WERI-Rb-1 (cell line): Measurements from ENCODE around the gene GRIP2.

Source experiments
- DNase-seq: peaks from one replicate; pipeline ENCODE4 v3.0.0-alpha.2; 2020
- H3K27ac ChIP-seq: fragments of 250-450 bp; sonication (Bioruptor Pico); 2 replicates; pipeline ENCODE4 v1.5.1; 2020; ENCODE audit warnings: mild to moderate bottlenecking, moderate library complexity
- H3K27me3 ChIP-seq: fragments of 250-450 bp; sonication (Bioruptor Pico); 2 replicates; pipeline ENCODE4 v1.5.1; 2021; ENCODE audit warnings: mild to moderate bottlenecking, low read depth, moderate library complexity; ENCODE audit not compliant: insufficient read depth, severe bottlenecking
- H3K36me3 ChIP-seq: fragments of 250-450 bp; sonication (Bioruptor Pico); 2 replicates; pipeline ENCODE4 v1.5.1; 2020; ENCODE audit warnings: mild to moderate bottlenecking, moderate library complexity
- H3K4me3 ChIP-seq: 2 replicates; pipeline ENCODE4 v1.5.1; 2011; ENCODE audit warnings: low read depth, mild to moderate bottlenecking, control low read depth, low read length
- H3K9me3 ChIP-seq: fragments of 250-450 bp; sonication (Bioruptor Pico); 2 replicates; pipeline ENCODE4 v1.5.1; 2021; ENCODE audit warnings: mild to moderate bottlenecking, moderate library complexity; ENCODE audit not compliant: severe bottlenecking
- TF ChIP-seq, protein P1 (sequence below): IDR thresholded peaks from 2 replicates; pipeline ENCODE4 v1.5.1; 2011; ENCODE audit warnings: low read depth, mild to moderate bottlenecking, control low read depth, inconsistent platforms, low read length

GRIP2 gene

GRCh38 chr3:14564741-14565140 is 24.6 kb upstream of the GRIP2 start:
- Histone ChIP-seq H3K4me3 (no peak overlapping the region), H3K9me3 (no peaks in the 10 kb centered on the region), H3K36me3 (no peaks in the 10 kb centered on the region), H3K27ac (no peak overlapping the region), H3K27me3 (no peaks in the 10 kb centered on the region)
- no peak for DNase-seq
- TF ChIP-seq, protein P1, sequence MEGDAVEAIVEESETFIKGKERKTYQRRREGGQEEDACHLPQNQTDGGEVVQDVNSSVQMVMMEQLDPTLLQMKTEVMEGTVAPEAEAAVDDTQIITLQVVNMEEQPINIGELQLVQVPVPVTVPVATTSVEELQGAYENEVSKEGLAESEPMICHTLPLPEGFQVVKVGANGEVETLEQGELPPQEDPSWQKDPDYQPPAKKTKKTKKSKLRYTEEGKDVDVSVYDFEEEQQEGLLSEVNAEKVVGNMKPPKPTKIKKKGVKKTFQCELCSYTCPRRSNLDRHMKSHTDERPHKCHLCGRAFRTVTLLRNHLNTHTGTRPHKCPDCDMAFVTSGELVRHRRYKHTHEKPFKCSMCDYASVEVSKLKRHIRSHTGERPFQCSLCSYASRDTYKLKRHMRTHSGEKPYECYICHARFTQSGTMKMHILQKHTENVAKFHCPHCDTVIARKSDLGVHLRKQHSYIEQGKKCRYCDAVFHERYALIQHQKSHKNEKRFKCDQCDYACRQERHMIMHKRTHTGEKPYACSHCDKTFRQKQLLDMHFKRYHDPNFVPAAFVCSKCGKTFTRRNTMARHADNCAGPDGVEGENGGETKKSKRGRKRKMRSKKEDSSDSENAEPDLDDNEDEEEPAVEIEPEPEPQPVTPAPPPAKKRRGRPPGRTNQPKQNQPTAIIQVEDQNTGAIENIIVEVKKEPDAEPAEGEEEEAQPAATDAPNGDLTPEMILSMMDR, result no peak

DNA sequence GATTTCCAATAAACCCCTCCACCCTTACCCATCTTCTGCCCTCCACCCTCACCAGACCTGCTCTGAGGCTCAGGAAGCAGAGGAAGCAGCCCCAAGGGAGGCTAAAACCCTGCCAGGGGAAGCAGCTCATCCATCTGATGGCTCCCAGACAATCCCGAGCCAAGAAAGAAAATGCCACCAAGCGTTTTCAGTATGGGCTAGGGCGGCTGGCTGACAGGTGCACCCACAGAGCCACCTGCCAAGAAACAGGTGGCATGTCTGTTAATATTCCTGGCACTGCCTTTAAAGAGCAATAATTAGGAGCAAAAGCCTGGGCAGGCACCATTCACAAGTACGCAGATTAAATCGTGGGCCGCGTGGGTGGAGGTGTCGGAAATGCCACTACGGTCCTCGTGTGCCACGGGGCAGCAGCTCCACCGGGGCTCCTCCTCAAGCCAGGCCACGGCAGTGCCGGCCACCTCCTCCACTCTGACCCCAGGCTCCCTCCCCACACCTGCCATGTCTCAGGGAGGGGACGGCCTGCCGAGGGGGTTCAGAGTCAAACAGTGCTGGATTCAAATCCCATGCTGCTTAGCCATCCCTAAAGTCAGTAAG is 23.9 kb upstream of the GRIP2 start:
- Histone ChIP-seq H3K27me3 (no peaks in the 10 kb centered on the region), H3K36me3 (no peaks in the 10 kb centered on the region), H3K9me3 (no peaks in the 10 kb centered on the region), H3K27ac (no peak overlapping the region), H3K4me3 (no peak overlapping the region)
- no peak for DNase-seq
- TF ChIP-seq, protein P1, result no peak

- H3K27ac ChIP-seq, result no peak overlapping the region
- no peak for DNase-seq
- H3K27me3 ChIP-seq, result no peaks in the 10 kb centered on the region
- H3K36me3 ChIP-seq, result no peaks in the 10 kb centered on the region
- H3K9me3 ChIP-seq, result no peaks in the 10 kb centered on the region
- H3K4me3 ChIP-seq, result no peak overlapping the region
- TF ChIP-seq, protein P1, result no peak
Observed at GRCh38 chr3:14562121-14562890, 22.2 kb upstream of the GRIP2 start.

DNA sequence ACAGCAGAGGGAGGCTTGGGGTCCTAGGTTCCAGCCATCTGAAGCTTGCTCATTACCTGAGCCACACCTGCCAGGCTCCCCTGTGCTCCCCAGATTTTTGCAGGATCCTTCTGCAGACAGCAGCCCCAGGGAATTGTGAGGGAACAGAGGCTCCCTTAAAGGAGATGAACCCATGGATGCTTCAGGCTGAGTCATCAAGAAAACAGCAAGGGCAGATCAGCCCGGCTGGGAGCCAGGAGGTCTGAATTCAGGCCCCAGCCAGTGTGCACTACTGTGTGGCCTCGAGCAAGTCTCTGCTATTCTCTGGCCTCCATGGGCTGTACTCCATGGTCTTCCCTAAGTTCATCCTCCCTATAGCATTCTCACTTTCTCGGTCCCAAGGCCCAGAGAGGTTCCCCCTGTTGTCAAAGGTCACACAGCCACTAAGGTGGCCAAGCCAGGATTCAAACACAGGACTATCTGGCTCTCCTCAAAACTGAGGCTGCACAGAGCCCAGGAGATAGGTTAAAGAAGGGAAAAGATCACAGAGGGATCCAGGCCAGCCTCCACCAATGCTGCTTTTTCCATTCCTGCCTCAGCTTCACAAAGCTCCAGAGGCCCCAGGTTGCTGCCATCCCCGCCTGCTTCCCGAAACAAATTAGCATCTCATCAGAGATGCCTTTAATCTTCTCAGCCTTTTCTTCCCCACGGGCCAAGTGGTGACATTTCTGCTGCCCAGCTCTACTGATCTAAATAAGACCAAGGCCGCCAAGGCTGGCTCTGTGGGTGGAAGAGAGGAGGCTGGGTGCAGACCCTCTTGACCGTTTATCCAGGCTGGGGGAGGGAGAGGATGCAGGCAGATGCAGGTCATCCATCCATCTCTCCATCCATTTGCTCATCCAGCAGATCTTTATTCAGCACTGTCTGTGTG is 21.2 kb upstream of the GRIP2 start:
- H3K4me3 ChIP-seq, result no peak overlapping the region
- no peak for DNase-seq
- H3K27me3 ChIP-seq, result no peaks in the 10 kb centered on the region
- H3K36me3 ChIP-seq, result no peaks in the 10 kb centered on the region
- TF ChIP-seq, protein P1, result no peak
- H3K27ac ChIP-seq, result no peak overlapping the region
- no peaks in the 10 kb centered on the region for H3K9me3 ChIP-seq

DNA sequence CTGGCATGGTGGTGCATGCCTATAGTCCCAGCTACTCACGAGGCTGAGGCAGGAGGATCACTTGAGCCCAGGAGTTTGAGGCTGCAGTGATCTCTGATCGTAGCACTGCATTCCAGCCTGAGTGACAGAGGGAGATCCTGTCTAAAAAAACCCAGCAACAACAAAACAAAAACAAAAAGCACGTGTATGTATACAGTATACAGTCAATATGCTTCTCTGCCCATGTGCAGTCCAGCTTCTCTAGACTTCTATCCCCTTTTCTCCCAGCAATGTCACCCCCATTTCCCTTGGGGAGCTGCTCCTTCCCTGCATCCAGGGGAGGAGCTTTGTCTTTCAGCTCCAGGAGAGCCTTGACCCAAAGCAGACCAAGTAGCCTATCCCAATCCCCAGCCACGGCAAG is 20.0 kb upstream of the GRIP2 start:
- Histone ChIP-seq H3K4me3 (no peak overlapping the region), H3K27me3 (no peaks in the 10 kb centered on the region), H3K9me3 (no peaks in the 10 kb centered on the region), H3K36me3 (no peaks in the 10 kb centered on the region), H3K27ac (no peak overlapping the region)
- no peak for DNase-seq
- TF ChIP-seq, protein P1, result no peak
